Iris pigment epithelial cell (primary cell): ENCODE measurements around the gene TBXAS1.
A peak's percentile ranks its signal among the peaks of the same experiment; 100 is the strongest.
"Not testable (repeated sequence)": the region's sequence is repeated elsewhere in the genome, so short reads cannot be mapped to it uniquely, and the experiment has no call there.

Experiments used
- DNase-seq: peaks from one replicate; pipeline ENCODE4 v3.0.0-alpha.2; 2011; ENCODE audit warnings: low read depth

The TBXAS1 gene

DNA sequence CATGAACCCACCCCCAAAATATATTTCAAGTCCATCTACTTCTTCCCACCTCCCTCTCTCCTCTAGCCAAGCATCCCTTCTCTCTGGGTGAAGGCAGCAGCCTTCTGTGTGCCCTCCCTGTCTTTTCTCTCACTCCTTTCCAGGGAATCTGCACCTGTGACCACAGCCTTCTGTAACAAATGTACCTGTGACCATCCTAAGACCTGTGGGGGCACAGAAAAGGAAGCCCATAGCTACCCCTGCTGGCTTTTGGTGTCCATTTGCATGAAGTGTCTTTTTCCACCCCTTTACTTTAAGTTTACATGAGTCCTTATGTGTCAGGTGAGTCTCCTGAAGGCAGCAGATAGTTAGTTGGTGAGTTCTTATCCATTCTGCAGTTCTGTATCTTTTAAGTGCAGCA lies 2.0 kb upstream of the TBXAS1 start:
- DNase-seq, result no peak

DNA sequence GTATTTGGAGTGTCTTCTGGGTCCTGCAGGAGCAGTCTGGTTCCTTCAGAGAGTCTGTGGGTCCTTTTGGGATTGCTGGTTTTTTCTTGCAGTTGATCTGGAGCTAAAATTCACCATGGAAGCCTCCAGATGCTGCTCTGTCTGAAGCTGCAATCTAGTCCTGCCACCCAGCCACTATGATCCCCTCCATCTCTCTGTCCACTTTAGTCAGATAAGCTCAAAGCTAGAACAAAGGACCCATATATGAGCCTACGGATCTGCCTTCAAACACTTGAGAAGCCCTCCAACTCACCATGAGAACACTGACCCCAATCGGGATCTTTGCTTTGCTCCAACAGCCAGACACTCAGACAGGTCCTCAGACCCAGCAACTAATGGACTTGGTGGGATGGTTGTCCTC lies 618 bp upstream of the TBXAS1 start:
- no peak for DNase-seq

DNA sequence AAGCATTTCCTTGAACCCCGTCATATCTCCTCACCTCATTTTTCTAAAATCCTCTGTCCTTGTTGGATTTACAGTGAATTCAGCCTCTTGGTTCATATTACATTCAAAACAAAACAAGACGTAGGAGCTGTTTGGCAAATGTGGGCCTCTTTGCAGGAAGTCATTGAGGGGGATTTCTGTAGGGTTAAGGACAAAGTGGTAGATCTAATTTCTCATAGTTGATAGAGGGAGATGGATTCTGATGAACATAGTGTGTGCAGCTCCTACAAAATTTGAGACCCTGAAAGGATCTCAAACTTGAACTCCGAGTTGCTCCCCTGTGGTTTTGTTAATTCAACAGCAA lies 682 bp downstream of the TBXAS1 start:
- peak; percentile 76 for DNase-seq

DNA sequence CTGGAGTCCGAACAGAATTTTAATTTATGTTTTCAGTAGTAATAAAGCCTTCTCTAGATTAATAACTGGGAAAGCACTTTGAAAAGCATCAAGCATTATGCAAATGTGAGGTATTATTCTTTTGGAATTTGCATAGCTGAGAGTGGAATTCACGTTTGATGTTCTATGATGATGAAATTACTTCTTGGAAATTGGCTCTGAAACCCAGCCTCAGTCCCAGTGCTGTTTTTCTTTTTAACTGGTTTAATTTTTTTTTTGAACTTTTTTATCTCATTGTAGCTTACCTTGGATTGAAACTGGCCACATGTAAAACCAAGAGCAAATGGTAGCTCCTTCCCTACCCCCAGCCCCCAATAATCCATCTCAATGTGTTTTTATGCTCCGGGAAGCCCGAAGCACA lies 1.2 kb downstream of the TBXAS1 start:
- peak; percentile 51 for DNase-seq

DNA sequence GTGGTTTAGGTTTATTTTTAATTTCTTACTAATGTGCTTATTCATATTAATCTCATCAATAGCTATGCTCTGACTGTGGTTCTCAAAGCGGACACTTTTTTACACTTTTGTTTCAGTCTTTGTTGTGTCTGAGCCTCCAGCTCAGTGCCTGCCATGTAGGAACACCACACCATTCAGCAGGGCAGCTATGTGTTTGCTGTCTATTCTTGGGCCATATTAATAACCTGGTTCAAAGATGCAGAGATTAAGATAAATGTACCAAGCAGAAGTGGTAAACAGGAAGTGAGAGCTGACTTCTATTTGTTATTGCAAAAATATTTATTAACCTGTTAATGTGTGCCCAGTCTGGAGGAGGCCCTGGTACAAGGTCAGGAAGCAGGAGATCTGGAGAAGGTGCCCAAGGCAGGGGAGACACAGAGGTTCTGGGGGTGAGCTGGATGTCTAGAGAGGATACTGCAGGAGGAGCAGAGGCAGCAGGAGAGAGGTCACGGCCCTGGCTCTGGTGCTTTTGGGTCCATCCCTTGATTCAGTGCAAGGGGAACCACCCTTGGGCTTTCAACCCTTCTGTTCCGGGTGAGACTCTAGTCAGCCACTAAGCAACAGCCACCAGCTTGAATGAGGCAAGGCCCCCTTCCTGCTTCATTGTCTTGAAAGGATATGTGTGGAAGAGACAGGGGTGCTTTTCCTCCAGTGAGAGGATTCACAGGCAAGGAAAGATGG lies 1.9 kb downstream of the TBXAS1 start:
- DNase-seq, result no peak

DNA sequence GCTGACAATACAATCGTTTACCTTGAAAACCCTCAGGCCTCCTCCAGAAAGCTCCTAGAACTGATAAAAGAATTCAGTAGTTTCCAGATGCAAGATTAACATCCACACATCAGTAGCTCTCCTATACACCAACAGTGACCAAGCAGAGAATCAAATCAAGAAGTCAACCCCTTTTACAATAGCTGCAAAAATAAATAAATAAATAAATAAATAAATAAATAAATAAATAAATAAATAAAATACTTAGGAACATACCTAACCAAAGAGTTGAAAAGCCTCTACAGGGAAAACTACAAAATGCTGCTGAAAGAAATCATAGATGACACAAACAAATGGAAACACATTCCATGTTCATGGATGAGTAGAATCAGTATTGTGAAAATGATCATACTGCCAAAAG lies 6.8 kb downstream of the TBXAS1 start:
- DNase-seq, result not testable (repeated sequence)

DNA sequence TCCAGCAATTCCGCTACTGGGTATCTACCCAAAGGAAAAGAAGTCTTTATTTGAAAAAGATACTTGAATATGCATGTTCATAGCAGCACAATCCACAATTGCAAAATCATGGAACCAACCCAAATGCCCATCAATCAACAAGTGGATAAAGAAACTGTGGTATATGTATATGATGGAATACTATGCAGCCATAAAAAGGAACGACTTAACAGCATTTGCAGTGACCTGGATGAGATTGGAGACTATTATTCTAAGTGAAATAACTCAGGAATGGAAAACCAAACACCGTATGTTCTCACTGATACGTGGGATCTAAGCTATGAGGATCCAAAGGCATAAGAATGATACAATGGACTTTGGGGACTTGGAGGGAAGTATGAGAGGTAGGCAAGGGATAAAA lies 8.2 kb downstream of the TBXAS1 start:
- not testable (repeated sequence) for DNase-seq

DNA sequence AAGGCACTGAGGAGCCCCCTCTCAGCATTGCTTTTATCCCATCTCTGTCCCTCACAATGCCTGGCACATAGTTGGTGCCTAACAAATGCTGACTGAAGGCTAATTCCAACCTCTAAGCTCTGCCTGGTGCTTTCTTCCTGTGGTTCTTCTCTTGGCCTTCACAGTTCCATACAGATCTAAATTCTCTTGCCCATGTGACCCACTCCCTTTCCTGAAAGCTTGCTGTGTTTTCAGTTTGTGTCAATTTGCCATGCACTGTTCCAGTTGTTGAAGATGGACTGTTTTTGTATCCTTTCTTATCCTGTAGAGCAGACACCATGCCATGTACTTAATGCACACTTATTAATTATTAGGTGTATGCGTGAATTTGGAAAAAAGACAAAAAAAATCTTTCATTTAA lies 9.2 kb downstream of the TBXAS1 start:
- DNase-seq, result no peak

DNA sequence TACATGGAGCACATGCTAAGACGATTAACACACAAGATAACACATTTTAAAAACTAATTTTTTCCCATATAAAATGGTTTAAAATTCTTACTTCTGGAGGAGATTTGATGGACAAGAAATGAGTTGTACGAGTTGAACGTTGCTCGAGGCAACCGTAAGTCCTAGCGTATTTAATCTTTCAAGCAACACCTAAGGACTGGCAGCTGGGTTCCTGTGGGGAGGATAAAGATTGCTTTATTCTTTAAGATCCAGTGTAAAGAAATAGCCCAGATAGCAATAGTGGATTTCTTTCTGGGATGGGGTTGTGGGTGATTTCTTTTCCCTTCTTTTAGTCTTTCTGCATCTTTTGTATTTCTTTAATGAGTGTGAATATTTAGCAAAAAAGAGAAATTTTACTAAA lies 9.8 kb downstream of the TBXAS1 start:
- DNase-seq, result no peak

DNA sequence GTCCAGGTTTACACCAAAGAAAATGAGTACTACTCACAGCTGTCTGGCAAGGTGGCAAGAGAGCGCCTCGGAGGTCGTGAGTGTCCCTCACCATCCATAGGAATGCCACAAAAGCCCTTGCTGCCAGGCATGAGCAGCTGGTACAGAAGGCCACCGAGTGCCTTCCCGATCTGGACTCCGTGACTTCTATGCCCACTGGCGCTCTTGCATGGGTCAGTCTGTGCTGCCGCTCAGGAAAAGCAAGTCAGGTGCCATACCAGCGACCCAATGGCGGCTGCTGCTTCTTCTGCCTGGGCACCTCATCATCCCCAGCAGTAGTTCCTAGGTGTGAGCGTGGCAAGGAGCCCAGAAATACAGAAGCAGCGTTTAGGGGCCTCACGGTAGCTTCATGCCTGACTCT lies 11.7 kb downstream of the TBXAS1 start:
- DNase-seq, result no peak

DNA sequence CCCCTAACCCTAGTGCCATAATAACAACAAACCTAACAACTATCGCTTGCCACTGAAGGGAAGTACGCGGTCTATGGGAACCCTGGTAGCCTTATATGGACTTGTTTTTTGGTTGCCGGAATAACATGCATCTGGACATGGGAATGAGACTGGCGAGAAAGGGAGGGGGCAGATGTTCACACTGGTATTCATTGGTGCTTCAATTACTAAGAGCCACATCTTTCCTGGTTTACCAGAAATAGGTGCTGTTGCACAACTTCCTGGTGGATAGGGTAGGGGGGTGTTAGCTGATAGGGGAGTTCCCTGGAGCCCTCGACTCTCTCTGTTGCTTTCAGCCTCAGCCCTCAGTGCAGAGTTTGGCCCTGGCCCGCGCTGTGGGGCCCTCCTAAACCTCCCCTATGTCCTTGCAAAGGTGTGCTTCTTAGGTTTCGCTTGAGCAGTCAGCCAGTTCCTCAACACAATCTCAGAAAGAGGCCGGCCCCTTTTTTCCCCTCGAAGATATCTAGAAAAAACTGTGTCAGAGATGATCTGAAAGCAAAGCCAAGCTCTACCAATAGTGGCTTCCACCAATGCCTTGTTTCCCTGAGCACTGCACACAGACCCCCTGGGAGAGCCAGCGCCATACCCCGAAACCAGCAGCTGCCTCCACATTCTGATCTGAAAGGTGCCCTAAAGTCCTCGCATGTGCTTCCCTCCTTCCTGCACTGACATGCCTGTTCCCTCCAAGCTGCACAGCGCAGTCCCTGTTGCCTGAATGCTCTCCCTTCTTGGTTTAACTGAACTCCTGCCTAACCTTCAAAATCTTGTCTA lies 13.5 kb downstream of the TBXAS1 start:
- peak; percentile 53 for DNase-seq

DNA sequence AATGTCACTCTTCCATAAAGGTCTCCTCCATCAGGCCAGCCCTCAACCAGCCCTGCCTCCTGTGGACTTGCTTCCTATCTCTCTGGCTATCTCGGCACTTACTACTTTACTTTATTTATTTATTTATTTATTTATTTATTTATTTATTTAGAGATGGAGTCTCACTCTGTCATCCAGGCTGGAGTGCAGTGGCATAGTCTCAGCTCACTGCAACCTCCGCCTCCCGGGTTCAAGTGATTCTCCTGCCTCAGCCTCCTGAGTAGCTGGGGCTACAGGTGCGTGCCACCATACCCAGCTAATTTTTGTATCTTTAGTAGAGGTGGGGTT lies 14.1 kb downstream of the TBXAS1 start:
- DNase-seq, result not testable (repeated sequence)

DNA sequence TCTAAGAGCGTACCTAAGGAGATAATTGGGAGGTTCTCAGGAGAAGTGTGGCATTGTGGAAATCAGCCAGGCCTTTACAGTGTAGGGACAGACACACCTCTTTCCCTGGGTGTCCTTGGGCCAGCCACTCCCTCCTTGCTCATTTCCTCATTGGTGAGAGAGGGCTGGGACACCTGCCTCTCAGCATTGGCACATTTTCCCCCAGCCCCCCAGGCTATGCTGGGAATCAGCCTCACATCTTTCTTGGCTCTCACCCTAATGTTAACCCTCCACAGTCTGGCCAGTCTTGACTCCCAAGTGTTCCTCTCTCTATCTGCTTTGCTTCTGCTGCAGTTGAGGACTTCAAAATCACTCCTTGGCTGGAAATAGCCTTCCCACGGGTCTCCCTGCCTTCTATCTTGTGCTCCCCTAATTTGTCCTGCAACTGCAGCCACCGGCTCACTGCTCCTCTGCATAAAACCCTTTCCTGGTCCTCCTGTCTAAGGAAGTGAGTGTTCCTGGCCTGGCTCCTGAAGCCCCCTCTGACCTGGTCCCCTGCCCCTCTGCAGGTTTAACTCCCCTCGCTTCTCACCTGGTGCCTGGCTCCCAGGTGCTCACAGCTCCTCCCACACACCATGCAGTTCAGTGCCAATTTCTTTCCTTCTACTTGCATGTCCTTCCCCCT lies 15.8 kb downstream of the TBXAS1 start:
- DNase-seq, result no peak

DNA sequence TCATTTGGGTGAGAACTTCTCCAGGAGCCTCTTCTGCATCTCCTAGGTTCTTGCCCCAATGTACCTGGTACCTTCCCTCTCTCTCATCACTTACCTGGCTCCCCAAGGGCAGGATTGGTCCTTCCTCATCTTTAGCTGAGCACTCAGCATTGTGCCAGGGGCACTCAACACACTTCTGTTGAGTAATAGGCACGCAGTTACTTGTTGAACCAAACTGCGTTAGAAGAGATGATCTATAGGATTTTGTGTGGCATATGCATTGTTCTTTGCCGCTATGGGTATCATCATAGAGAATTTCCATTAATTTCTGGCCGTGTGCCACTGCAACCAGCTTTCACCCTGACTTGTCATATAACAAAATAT lies 16.4 kb downstream of the TBXAS1 start:
- no peak for DNase-seq

DNA sequence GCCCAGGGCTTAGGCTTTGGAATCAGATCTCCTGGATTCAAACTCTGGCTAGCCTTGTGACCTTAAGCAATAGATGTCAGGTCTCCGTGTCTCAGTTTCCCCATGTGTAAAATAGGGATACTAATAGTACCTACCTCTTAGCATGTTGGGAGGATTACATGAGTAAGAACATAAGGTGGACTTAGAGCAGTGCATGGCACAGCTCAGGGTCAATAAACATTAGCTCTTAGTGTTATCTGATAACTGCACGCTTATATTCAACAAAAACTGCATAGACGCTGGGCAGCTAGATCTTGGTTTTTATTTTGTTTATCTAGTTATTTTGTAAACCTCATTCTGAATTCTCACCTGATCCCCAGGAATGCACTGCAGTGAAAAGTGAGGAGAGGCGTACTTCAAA lies 17.2 kb downstream of the TBXAS1 start:
- no peak for DNase-seq

DNA sequence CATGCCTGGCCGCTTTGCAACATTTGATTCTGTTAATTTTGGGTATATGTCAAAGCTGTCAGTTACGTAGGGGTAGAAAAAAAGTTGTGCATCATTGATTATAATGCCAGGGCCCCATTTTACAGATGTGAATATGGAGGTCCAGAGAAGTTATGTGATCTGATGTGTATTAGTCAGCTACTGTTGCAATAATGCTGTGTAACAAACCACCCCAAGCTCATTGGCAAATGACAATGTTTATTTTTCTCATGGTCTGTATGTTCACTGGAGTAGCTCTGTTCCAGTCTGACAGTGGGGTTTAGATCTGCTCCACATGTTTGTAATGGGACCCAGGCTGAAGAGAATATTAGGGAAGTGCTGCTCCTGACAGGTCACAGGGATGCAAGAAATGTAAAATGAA lies 19.2 kb downstream of the TBXAS1 start:
- no peak for DNase-seq

DNA sequence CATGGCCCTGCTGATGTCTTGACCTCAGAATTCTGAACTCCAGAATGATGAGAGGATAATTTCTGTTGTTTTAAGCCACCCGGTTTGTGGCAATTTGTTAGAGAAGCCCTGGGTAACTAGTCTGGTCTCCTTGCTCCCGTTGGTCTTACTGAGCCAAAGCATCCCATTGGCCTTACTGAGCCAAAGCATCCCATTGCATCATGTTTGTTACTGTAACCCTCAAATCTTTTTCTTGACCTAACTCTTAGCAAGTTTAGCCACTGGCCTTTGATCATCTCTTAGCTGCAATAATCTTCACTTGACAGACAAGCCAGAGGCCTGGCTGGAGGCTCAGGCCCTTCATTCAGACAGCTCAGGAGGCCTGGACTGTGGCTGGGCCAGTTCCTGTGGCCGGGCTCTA lies 21.8 kb downstream of the TBXAS1 start:
- peak; percentile 75 for DNase-seq

DNA sequence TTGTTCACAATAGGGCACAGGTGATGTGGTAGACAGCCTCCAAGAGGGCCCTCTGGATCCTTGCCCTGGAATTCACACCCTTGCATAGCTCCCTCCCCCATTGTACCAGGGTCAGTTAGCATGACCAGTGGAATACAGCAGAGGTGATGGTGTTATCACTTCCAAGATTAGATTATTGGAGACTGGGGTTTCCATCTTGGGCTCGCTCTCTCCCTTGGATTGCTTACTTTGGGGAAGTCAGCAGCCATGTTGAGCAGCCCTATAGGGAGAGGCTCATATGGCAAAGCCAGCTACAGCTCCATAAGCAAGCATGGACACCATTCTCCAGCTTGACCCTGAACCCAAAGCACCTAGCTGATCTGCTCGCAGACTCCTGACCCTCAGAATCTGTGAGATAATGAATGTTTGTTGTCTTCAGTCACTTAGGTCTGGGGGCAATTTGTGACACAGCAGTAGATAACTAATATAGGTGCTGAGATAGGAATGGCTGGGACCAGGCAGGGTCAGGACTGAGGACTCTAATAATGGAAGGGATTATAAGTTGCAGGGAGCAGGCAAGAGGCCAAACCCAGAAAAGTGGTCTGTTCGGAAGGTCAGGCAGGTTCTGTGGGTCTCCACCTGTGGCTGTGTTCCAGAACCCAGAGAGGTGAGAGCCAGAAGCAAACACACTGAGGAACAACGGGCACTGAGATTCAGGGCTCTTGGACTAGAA lies 22.9 kb downstream of the TBXAS1 start:
- no peak for DNase-seq

DNA sequence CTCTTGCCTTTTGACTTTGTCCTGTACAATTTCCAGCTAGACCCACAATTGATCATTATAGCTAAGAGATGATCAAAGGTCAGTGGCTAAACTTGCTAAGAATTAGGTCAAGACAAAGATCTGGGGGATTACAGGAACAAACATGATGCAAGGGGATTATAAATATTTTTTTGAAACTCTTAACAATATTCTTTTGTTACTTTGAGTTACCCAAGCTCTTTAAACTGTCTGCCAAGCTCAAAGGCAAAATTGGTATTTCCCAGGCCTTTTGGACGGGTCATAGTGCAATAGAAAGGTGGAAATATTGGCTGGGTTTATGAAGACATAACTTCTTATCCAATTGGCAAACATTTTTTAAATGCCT lies 23.4 kb downstream of the TBXAS1 start:
- peak; percentile 28 for DNase-seq

DNA sequence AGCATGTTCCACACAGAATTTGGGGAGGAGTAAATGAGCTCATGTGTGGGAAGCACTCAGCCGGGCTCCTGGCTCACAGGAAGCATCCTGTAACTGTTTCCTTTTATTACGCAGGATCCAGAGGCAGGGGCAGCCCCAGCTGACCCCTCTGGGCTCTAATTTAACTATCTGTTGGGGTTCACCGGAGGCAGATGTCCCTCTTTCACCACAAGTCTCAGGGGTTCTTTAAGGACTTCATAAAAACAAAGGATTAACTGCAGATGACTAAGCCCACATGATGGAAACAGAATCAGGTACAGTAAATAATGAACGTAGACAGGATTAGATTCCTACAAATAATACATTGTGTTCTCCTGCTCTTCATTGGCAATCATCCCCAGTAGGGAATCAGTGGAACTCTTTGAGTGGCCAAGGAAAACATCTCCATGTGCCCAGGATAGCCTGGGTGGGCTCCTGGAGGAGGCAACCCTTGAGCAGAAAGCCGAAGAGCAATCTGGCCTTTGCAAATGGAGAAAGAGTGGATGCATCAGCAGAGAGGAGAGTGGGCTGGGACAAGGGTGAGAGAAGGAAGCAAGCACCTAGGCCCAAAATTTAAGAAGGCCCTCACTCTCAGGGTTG lies 24.6 kb downstream of the TBXAS1 start:
- peak; percentile 99 for DNase-seq

DNA sequence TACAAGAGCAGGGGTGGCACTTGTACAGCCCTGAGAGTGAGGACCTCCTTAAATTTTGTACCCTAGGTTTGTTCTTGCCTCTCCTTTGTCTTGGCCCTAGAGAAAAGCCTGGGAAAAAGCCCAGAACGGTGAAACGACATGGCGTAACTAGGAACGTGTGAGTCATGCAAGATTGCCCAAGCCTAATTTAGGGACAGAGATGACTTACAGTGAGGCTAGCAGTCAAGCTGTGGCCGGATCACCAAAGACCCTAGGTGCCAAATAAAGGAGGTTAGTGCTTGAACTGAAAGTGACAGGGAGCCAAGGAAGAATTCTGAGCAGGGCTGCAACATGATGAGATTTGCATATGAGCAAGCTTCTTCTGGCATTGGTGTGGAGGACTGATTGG lies 25.1 kb downstream of the TBXAS1 start:
- DNase-seq, result peak; percentile 95

DNA sequence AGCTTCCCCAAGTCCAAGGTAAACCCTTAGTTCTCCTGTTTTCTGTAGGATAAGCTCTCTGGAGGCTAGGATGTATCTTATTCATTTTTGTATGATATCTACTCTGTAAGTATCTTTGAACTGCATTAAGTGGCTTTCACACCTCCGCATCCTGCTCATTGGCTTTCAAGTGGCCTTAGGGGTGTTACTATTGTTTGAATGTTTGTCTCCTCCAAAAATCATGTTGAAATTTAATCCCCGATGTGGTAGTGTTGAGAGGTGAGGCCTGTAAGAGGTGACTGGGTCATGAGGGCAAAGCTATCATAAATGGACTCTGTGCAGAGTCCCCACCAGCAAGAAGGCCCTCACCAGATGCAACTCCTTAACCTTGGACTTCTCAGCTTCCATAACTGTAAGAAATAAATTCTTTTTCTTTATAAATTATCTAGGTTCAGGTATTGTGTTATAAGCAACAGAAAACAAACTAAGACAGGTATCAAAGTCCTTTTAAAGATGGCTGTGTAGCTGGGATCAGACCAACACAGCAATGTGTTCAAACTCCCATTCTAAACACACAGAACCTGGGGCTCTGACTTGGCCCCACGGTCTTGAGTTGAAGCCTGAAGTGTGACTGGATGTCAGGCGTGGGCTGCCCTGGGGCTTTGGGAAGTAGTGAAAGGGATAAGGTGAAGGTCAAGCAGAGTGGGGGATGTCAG lies 25.9 kb downstream of the TBXAS1 start:
- DNase-seq, result no peak
